DND-41 (cell line): Measurements from ENCODE around the gene ZDHHC1.

Experiments used
- ATAC-seq: fragments of 200-7000 bp; cut with Tn5 transposase; 3 replicates; pipeline ENCODE4 v1.9.1; 2021; ENCODE audit warnings: low read depth; ENCODE audit not compliant: insufficient read depth
- DNase-seq: peaks from one replicate; pipeline ENCODE4 v3.0.0-alpha.2; 2020
- H2AFZ ChIP-seq: 2 replicates; pipeline ENCODE4 v1.6.0; 2012; ENCODE audit warnings: low read depth, low read length
- H3K27ac ChIP-seq: 2 replicates; pipeline ENCODE4 v1.5.1; 2012; ENCODE audit warnings: low read length, inconsistent platforms
- H3K27me3 ChIP-seq: fragments of 200-600 bp; sonication (generic); 2 replicates; pipeline ENCODE4 v1.6.0; 2012; ENCODE audit warnings: low read length, mild to moderate bottlenecking, inconsistent platforms; ENCODE audit not compliant: insufficient read depth, poor library complexity
- H3K36me3 ChIP-seq: 2 replicates; pipeline ENCODE4 v1.5.1; 2012; ENCODE audit warnings: low read length, inconsistent platforms; ENCODE audit not compliant: insufficient read depth
- H3K4me1 ChIP-seq: 2 replicates; pipeline ENCODE4 v1.5.1; 2012; ENCODE audit warnings: mild to moderate bottlenecking, low read length; ENCODE audit not compliant: insufficient read depth
- H3K4me2 ChIP-seq: 2 replicates; pipeline ENCODE4 v1.6.0; 2012; ENCODE audit warnings: mild to moderate bottlenecking, moderate library complexity, low read length, inconsistent platforms; ENCODE audit not compliant: insufficient read depth
- H3K4me3 ChIP-seq, 2 experiments: fragments of 200-600 bp in 1 of 2; shearing (Covaris generic) in 1 of 2; 2 replicates each; pipeline ENCODE4 v1.5.1; 2012 to 2016; ENCODE audit warnings: inconsistent platforms in 2 of 2, low read length in 2 of 2, mild to moderate bottlenecking in 2 of 2, low read depth in 1 of 2, moderate library complexity in 1 of 2
- H3K79me2 ChIP-seq: 2 replicates; pipeline ENCODE4 v1.6.0; 2012; ENCODE audit warnings: low read length, inconsistent platforms; ENCODE audit not compliant: insufficient read depth
- H3K9ac ChIP-seq: 2 replicates; pipeline ENCODE4 v1.6.0; 2012; ENCODE audit warnings: low read depth, mild to moderate bottlenecking, inconsistent platforms, low read length, moderate library complexity
- H3K9me3 ChIP-seq: 2 replicates; pipeline ENCODE4 v1.5.1; 2012; ENCODE audit warnings: low read length, moderate library complexity, mild to moderate bottlenecking, inconsistent platforms; ENCODE audit not compliant: insufficient read depth, severe bottlenecking
- H4K20me1 ChIP-seq: 2 replicates; pipeline ENCODE4 v1.6.0; 2012; ENCODE audit warnings: low read length; ENCODE audit not compliant: insufficient read depth
- CTCF ChIP-seq: IDR thresholded peaks from 2 replicates; pipeline ENCODE4 v1.5.1; 2012; ENCODE audit warnings: borderline replicate concordance, low read length, moderate library complexity, mild to moderate bottlenecking; ENCODE audit not compliant: poor library complexity, severe bottlenecking; ENCODE audit errors: extremely low read depth
- EZH2 ChIP-seq: IDR thresholded peaks from 3 replicates; pipeline ENCODE4 v1.6.1; 2012; ENCODE audit warnings: borderline replicate concordance, low read depth, mild to moderate bottlenecking, moderate library complexity, low read length, inconsistent platforms; ENCODE audit not compliant: severe bottlenecking

The ZDHHC1 gene

GRCh38 chr16:67463059-67463458 lies 46.8 kb upstream of the ZDHHC1 start:
- no peaks in the 10 kb centered on the region for H3K4me1 ChIP-seq
- H2AFZ ChIP-seq: no peak overlapping the region
- H3K36me3 ChIP-seq: no peaks in the 10 kb centered on the region
- peaks cover 33% of the 10 kb centered on the region for H3K79me2 ChIP-seq
- H3K9ac ChIP-seq: no peak overlapping the region
- H3K4me2 ChIP-seq: no peak overlapping the region
- DNase-seq (no peak), ATAC-seq (no peak)
- no peaks in the 10 kb centered on the region for H3K9me3 ChIP-seq
- H3K4me3 ChIP-seq: no peak overlapping the region
- peaks cover 71% of the 10 kb centered on the region for H4K20me1 ChIP-seq
- H3K27ac ChIP-seq: no peak overlapping the region
- TF ChIP-seq CTCF: no peak
- no peak for TF ChIP-seq EZH2
- no peaks in the 10 kb centered on the region for H3K27me3 ChIP-seq

- TF ChIP-seq EZH2 (no peak), CTCF (no peak)
- Histone ChIP-seq H3K27ac (no peak overlapping the region), H3K9me3 (no peaks in the 10 kb centered on the region), H3K4me3 (no peak overlapping the region), H3K79me2 (peaks cover 26% of the 10 kb centered on the region), H3K4me1 (no peaks in the 10 kb centered on the region), H3K9ac (no peak overlapping the region), H3K36me3 (no peaks in the 10 kb centered on the region), H2AFZ (no peak overlapping the region), H3K4me2 (no peak overlapping the region), H4K20me1 (peaks cover 72% of the 10 kb centered on the region), H3K27me3 (no peaks in the 10 kb centered on the region)
- no peak for ATAC-seq
- no peak for DNase-seq
Observed at GRCh38 chr16:67462279-67462655, 46.0 kb upstream of the ZDHHC1 start.

GRCh38 chr16:67461600-67462278 lies 45.5 kb upstream of the ZDHHC1 start:
- no peak for ATAC-seq
- no peak overlapping the region for H3K9ac ChIP-seq
- TF ChIP-seq CTCF (no peak), EZH2 (no peak)
- H3K36me3 ChIP-seq: no peaks in the 10 kb centered on the region
- no peaks in the 10 kb centered on the region for H3K9me3 ChIP-seq
- no peak overlapping the region for H3K27ac ChIP-seq
- DNase-seq: no peak
- H3K27me3 ChIP-seq: no peaks in the 10 kb centered on the region
- no peak overlapping the region for H2AFZ ChIP-seq
- H3K4me3 ChIP-seq: no peak overlapping the region
- no peak overlapping the region for H3K4me2 ChIP-seq
- peaks cover 28% of the 10 kb centered on the region for H3K79me2 ChIP-seq
- H4K20me1 ChIP-seq: peaks cover 78% of the 10 kb centered on the region
- no peaks in the 10 kb centered on the region for H3K4me1 ChIP-seq
